Measurements from ENCODE around the gene PHPT1.
"Not testable (repeated sequence)": the region's sequence is repeated elsewhere in the genome, so short reads cannot be mapped to it uniquely, and the experiment has no call there.

Gene PHPT1

DNA sequence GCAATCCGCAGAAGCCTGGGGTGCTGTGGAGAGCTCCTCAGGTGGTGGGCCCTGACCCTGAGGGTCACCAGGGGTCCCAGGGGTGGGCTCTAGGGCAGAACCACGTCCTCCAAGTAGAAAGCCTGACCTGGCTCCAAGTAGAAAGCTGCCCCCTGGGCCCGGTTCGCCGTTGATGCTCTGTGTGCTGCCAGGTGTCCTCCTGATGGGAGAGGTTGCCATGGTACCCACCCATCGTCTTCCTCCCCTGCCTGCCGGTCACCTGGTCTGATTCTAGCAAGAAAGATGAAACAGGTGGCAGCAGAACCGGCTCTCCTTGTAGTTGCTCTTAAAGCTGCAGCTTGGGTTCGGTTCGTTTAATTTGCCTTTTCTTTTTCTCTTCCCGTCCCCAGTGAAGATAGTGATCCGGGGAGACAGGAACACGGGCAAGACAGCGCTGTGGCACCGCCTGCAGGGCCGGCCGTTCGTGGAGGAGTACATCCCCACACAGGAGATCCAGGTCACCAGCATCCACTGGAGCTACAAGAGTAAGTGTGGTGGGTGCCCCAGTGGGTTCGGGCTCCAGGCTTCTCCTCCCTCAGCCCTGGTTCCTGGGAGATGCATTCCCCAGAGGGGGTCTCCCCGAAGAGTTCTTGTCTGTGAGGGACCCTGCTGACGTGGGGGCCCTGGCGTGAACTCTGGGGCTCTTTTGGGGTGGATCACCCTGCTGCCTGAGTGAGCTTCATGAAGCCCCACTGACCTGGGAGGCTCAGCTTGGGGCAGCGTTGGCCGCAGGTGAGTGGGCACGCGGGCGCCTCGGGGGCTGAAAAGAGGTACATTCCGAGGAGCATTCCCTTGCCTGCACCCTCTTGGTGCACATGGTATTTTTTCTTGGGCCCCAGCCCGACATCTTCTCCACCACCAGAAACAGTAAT, 25.8 kb upstream of the PHPT1 start:
- no peak for DNase-seq

DNA sequence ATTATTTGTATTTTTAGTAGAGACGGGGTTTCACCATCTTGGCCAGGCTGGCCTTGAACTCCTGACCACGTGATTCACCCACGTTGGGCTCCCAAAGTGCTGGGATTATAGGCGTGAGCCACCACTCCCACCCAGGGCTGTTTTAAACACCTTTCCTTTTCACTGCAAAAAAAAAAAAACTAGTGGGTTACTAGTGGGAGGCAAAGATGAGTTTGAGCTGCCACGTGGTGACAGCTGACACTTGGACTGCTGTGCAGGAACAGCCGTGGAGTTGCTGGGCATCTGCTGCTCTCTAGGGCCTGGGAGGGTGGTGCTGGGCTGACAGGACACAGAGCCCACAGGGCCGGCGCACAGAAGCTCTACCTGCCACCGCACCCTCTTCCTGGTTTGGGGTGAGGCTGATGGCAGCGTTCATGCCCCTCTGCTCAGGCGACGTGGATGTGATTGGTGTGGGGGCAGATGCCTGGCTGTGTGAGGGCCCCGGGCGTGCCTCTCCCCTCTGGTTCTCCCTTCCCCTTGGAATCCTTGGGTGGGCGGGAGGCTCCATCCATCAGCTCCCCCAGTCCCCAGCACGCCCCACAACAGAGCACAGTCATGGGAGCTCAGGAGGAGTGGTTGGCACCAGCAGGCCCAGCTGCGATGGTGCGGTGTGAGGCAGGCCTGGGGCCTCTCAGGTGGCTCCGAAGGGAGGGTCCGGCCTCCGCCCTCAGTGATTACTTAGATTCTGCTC, 24.5 kb upstream of the PHPT1 start:
- DNase-seq: no peak

DNA sequence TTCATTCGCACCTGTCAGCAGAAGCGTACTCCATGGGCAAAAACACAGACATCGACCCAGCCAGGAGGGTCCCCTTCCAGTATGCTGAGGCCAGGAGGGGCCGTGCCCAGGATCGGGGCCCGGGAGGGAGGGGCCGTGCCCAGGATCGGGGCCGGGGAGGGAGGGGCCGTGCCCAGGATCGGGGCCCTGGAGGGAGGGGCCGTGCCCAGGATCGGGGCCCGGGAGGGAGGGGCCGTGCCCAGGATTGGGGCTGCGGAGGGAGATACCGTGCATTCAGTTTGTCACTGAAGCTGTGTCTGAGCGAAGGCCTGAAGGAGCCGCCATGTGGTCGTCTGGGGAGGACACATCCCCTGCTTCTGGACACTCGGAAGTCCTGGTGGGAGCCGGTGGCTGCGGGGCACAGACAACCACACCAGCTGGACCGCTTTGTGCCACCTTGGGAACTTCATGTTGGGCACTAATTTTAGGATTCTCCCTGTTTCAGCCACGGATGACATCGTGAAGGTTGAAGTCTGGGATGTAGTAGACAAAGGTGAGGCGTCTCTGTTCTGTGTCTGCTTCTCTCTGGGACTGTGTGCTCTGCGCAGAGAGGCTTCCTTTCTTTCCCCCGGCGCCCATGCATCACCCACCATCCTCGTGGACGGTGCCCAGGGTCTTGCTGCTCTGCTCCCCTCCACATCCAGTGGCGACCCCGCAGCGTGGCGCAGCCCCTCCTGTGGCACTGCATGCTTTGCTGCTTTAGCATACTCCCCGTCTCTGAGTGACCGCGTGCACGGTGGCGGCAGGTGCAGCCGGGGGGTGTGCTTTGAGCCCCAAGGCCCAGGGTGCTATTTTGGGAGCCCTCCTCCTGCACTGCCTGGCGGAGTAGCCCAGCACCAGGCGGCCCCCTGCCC, 23.7 kb upstream of the PHPT1 start:
- no peak for DNase-seq

GRCh38 chr9:136826188-136826541, 23.0 kb upstream of the PHPT1 start:
- DNase-seq: no peak

GRCh38 chr9:136826703-136827582, 22.3 kb upstream of the PHPT1 start:
- no peak for DNase-seq

DNA sequence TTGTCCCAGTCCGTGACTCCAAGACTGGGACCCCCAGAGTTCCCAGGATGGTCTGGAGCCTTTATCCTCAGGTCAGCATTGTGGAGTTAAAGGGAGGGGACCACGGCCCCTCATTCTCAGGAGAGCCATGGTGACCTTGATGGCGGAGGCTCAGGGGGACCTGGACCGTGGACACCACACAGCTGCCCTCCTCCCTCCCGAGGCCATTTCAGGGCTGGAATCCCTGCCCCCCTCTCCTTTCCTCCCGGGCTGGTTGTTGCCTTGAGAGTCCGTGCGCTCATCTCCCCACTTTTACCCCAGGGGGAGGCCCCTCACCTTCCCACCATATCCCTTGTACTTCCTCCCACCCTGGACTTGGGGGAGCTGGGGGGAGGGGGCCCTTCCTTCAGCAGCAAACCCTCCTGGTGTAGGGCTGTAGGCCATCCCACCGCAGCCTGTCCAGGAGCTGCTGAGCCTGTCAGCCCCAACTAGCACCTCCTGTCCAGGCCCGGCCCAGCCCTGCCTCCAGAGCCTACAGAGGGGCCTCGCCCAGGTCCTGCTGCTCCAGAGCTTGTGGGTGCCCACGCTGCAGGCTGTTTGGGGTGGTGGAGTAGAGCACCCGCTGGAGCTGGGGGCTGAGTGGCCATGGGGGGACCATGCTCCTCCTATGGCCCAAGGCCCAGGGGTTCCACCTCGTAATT, 21.3 kb upstream of the PHPT1 start:
- DNase-seq: no peak

- DNase-seq: no peak
Measured at GRCh38 chr9:136828474-136829140, 20.6 kb upstream of the PHPT1 start.

GRCh38 chr9:136829412-136829811, 19.8 kb upstream of the PHPT1 start:
- no peak for DNase-seq

GRCh38 chr9:136829981-136830885, 19.0 kb upstream of the PHPT1 start:
- DNase-seq: no peak

DNA sequence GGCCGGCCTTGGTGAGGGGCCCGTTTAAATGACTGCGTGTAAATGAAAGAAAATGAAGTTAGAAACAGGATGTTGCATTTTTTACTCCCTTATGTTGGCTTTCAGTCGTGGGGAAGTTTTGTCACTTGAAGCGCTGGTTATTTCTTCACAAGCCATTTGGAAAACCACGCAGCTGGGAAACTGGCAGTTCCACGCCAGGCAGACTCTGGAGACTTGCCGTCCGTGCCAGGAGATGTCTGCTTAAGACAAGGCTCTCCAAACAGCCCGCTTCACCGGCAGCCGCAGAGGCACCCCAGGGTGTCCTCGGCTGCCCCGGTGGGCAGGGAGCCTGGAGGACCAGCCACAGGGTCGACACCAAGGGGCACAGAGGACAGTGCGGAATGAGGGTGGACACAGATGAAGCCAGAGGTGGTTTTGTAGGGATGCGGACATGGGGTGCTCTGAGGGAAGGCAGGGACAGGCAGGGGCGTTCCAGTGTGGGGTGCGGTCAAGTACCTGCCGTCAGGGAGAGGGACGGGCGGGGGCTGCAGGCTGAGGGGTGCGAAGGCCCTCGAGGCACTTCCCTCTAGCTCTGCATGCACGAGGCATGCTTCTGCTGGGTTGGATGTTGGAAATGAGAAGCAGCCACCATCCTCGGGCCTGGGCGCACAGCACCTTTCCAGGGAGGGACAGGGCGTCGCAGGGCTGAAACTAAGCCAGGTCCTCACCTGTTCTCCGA, 18.0 kb upstream of the PHPT1 start:
- no peak for DNase-seq

- no peak for DNase-seq
Measured at GRCh38 chr9:136831720-136832104, 17.5 kb upstream of the PHPT1 start.

GRCh38 chr9:136832581-136832980, 16.6 kb upstream of the PHPT1 start:
- DNase-seq: no peak

DNA sequence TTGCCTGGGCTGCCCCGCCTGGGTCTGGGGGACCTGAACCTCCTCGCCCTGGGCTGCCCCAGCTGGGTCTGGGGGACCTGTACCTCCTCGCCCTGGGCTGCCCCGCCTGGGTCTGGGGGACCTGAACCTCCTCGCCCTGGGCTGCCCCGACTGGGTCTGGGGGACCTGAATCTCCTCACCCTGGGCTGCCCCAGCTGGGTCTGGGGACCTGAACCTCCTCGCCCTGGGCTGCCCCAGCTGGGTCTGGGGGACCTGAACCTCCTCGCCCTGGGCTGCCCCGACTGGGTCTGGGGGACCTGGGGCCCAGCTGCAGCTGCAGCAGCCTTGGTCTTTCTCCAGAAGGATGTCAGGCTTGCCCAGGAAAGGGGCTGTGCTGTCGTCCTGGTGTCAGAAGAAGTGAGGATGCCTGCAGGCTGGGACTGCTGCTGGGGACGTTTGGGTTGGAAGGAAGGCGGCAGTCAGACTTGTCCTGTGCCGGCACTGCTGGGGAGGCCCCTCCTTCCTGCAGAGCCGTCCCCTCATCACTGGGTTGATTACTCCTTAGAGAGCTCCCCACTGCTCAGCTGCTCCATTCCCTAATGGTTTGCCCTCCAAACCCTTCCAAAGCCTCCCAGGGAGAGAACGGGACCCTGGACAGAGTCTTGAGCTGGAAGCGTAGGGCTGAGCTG, 15.7 kb upstream of the PHPT1 start:
- DNase-seq: not testable (repeated sequence)

DNA sequence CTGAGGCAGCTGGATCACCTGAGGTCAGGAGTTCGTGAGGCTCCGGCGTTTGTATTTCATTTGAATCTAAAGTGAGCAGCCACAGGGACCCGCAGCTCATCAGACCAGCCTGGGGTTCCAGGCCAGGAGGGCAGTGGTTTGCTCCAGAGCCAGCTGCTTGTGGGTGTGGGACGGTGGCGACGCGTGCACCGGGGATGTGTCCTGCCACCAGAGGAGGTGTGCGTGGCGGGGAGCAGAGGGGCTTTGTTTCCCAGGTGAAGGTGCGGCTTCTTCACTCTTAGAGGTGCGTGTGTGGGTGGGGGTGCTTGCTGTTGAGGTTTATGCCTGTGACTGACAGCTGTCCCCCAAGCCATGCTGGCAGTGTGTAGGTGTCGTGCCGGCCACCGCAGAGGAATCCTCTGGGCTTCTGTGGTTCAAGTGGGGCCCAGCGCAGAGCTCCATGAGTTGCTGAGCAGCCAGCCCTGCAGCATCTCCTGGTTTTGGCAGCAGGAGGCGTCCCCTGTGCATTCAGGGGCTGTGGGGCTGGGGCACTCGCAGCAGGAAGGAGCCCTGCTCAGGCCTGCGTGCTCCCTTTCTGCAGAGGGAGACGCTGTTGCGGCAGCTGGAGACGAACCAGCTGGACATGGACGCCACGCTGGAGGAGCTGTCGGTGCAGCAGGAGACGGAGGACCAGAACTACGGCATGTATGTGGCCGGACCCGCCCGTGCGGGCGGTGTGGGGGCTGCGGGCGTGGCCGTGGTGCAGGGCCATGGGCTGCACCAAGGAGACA, 13.9 kb upstream of the PHPT1 start:
- no peak for DNase-seq

GRCh38 chr9:136835932-136836904, 13.0 kb upstream of the PHPT1 start:
- no peak for DNase-seq

- DNase-seq: no peak
Measured at GRCh38 chr9:136837146-136837855, 11.9 kb upstream of the PHPT1 start.
